Measurements from ENCODE around the gene CDC42EP2.

The CDC42EP2 gene

GRCh38 chr11:65314501-65315203, at the start of gene CDC42EP2:
Gene CDC42EP2 (plus strand): TSS chr11:65314866. CDS start chr11:65320899, 6,033 bp downstream.
- Mint-ChIP-seq H3K4me3 (peak within 1 kb of the TSS; percentile 79), H3K9me3 (no peaks in the 10 kb centered on the region), H3K27me3 (peaks cover 8% of the 10 kb centered on the region), H3K4me1 (peaks cover 8% of the 10 kb centered on the region), H3K27ac (no peak within 1 kb of the TSS), H3K36me3 (no peaks in the 10 kb centered on the region)
- ATAC-seq (ENCODE audit: low read depth) (peak; percentile 86), DNase-seq (ENCODE audit: low spot score in 2 of 2) (peak; percentile 58 to 74)

GRCh38 chr11:65266210-65266609, 48.5 kb upstream of the CDC42EP2 start:
- Mint-ChIP-seq H3K4me3 (no peak overlapping the region), H3K27ac (no peak overlapping the region), H3K9me3 (no peaks in the 10 kb centered on the region), H3K27me3 (no peaks in the 10 kb centered on the region), H3K36me3 (peaks cover 19% of the 10 kb centered on the region), H3K4me1 (peaks cover 18% of the 10 kb centered on the region)
- ATAC-seq (ENCODE audit: low read depth), result no peak
- DNase-seq (ENCODE audit: low spot score in 2 of 2), result peak in 1 of 2 donors; percentile 19

- ATAC-seq (ENCODE audit: low read depth) (peak; percentile 66), DNase-seq (ENCODE audit: low spot score in 2 of 2) (peak in 1 of 2 donors; percentile 18)
- no peaks in the 10 kb centered on the region for H3K4me1 Mint-ChIP-seq
- no peaks in the 10 kb centered on the region for H3K9me3 Mint-ChIP-seq
- H3K4me3 Mint-ChIP-seq, result no peak overlapping the region
- peaks cover 12% of the 10 kb centered on the region for H3K36me3 Mint-ChIP-seq
- H3K27ac Mint-ChIP-seq, result no peak overlapping the region
- no peaks in the 10 kb centered on the region for H3K27me3 Mint-ChIP-seq
Measured at GRCh38 chr11:65274735-65275682, 39.7 kb upstream of the CDC42EP2 start.

- no peak for ATAC-seq (ENCODE audit: low read depth)
- H3K4me1 Mint-ChIP-seq, result no peaks in the 10 kb centered on the region
- no peak overlapping the region for H3K27ac Mint-ChIP-seq
- no peaks in the 10 kb centered on the region for H3K27me3 Mint-ChIP-seq
- H3K4me3 Mint-ChIP-seq, result no peak overlapping the region
- peaks cover 6% of the 10 kb centered on the region for H3K36me3 Mint-ChIP-seq
- DNase-seq (ENCODE audit: low spot score in 2 of 2), result no peak
- no peaks in the 10 kb centered on the region for H3K9me3 Mint-ChIP-seq
Measured at GRCh38 chr11:65275906-65276305, 38.8 kb upstream of the CDC42EP2 start.

GRCh38 chr11:65277631-65278277, 36.9 kb upstream of the CDC42EP2 start:
- no peak overlapping the region for H3K4me3 Mint-ChIP-seq
- peaks cover 12% of the 10 kb centered on the region for H3K36me3 Mint-ChIP-seq
- H3K9me3 Mint-ChIP-seq, result no peaks in the 10 kb centered on the region
- H3K4me1 Mint-ChIP-seq, result no peaks in the 10 kb centered on the region
- no peak overlapping the region for H3K27ac Mint-ChIP-seq
- DNase-seq (ENCODE audit: low spot score in 2 of 2), result no peak
- no peak for ATAC-seq (ENCODE audit: low read depth)
- H3K27me3 Mint-ChIP-seq, result no peaks in the 10 kb centered on the region

- Mint-ChIP-seq H3K27ac (no peak overlapping the region), H3K9me3 (no peaks in the 10 kb centered on the region), H3K36me3 (peaks cover 12% of the 10 kb centered on the region), H3K27me3 (no peaks in the 10 kb centered on the region), H3K4me3 (no peak overlapping the region), H3K4me1 (no peaks in the 10 kb centered on the region)
- ATAC-seq (ENCODE audit: low read depth), result no peak
- DNase-seq (ENCODE audit: low spot score in 2 of 2), result no peak
Measured at GRCh38 chr11:65278356-65278755, 36.3 kb upstream of the CDC42EP2 start.

- Mint-ChIP-seq H3K27ac (no peak overlapping the region), H3K36me3 (peaks cover 12% of the 10 kb centered on the region), H3K9me3 (no peaks in the 10 kb centered on the region), H3K27me3 (no peaks in the 10 kb centered on the region), H3K4me1 (no peaks in the 10 kb centered on the region), H3K4me3 (no peak overlapping the region)
- no peak for DNase-seq (ENCODE audit: low spot score in 2 of 2)
- no peak for ATAC-seq (ENCODE audit: low read depth)
Measured at GRCh38 chr11:65279279-65279678, 35.4 kb upstream of the CDC42EP2 start.

GRCh38 chr11:65279741-65280440, 34.8 kb upstream of the CDC42EP2 start:
- no peaks in the 10 kb centered on the region for H3K27me3 Mint-ChIP-seq
- no peaks in the 10 kb centered on the region for H3K9me3 Mint-ChIP-seq
- H3K36me3 Mint-ChIP-seq, result peaks cover 12% of the 10 kb centered on the region
- H3K4me1 Mint-ChIP-seq, result no peaks in the 10 kb centered on the region
- DNase-seq (ENCODE audit: low spot score in 2 of 2) (no peak), ATAC-seq (ENCODE audit: low read depth) (no peak)
- no peak overlapping the region for H3K4me3 Mint-ChIP-seq
- H3K27ac Mint-ChIP-seq, result no peak overlapping the region

- Mint-ChIP-seq H3K27ac (no peak overlapping the region), H3K36me3 (peaks cover 12% of the 10 kb centered on the region), H3K4me1 (no peaks in the 10 kb centered on the region)
Measured at GRCh38 chr11:65280646-65281045, 34.0 kb upstream of the CDC42EP2 start.

GRCh38 chr11:65286686-65287085, 28.0 kb upstream of the CDC42EP2 start:
- Mint-ChIP-seq H3K27ac (no peak overlapping the region), H3K9me3 (no peaks in the 10 kb centered on the region), H3K4me3 (no peak overlapping the region), H3K4me1 (peaks cover 3% of the 10 kb centered on the region), H3K36me3 (peaks cover 23% of the 10 kb centered on the region), H3K27me3 (no peaks in the 10 kb centered on the region)
- DNase-seq (ENCODE audit: low spot score in 2 of 2) (no peak), ATAC-seq (ENCODE audit: low read depth) (no peak)

More at GRCh38 chr11:65280646-65281045, 34.0 kb upstream of the CDC42EP2 start:
- DNase-seq (ENCODE audit: low spot score in 2 of 2) (no peak), ATAC-seq (ENCODE audit: low read depth) (no peak)
- Mint-ChIP-seq H3K27me3 (no peaks in the 10 kb centered on the region), H3K9me3 (no peaks in the 10 kb centered on the region), H3K4me3 (no peak overlapping the region)

GRCh38 chr11:65287601-65288000, 27.1 kb upstream of the CDC42EP2 start:
- Mint-ChIP-seq H3K9me3 (no peaks in the 10 kb centered on the region), H3K4me1 (peaks cover 3% of the 10 kb centered on the region), H3K27me3 (no peaks in the 10 kb centered on the region), H3K36me3 (peaks cover 20% of the 10 kb centered on the region), H3K27ac (no peak overlapping the region), H3K4me3 (no peak overlapping the region)
- ATAC-seq (ENCODE audit: low read depth) (no peak), DNase-seq (ENCODE audit: low spot score in 2 of 2) (no peak)

- H3K27ac Mint-ChIP-seq, result peak overlapping the region; percentile 15
- no peak overlapping the region for H3K4me3 Mint-ChIP-seq
- DNase-seq (ENCODE audit: low spot score in 2 of 2) (no peak), ATAC-seq (ENCODE audit: low read depth) (no peak)
- peaks cover 3% of the 10 kb centered on the region for H3K4me1 Mint-ChIP-seq
- peaks cover 24% of the 10 kb centered on the region for H3K36me3 Mint-ChIP-seq
- H3K9me3 Mint-ChIP-seq, result no peaks in the 10 kb centered on the region
- H3K27me3 Mint-ChIP-seq, result no peaks in the 10 kb centered on the region
Measured at GRCh38 chr11:65288706-65289536, 25.7 kb upstream of the CDC42EP2 start.

Measured in memory B cell (primary cell).